ENCODE data around the gene SLC26A11.
A peak's percentile ranks its signal among the peaks of the same experiment; 100 is the strongest.
"Not testable (repeated sequence)": the region's sequence is repeated elsewhere in the genome, so short reads cannot be mapped to it uniquely, and the experiment has no call there.

The SLC26A11 gene

GRCh38 chr17:80243526-80244433 lies 23.6 kb downstream of the SLC26A11 start:
- DNase-seq (ENCODE audit: low spot score): no peak

GRCh38 chr17:80244448-80244847 lies 24.2 kb downstream of the SLC26A11 start:
- DNase-seq (ENCODE audit: low spot score): not testable (repeated sequence)

- no peak for DNase-seq (ENCODE audit: low spot score)
Observed at GRCh38 chr17:80244871-80245509, 24.8 kb downstream of the SLC26A11 start.

GRCh38 chr17:80245566-80246265 lies 25.5 kb downstream of the SLC26A11 start:
- no peak for DNase-seq (ENCODE audit: low spot score)

- DNase-seq (ENCODE audit: low spot score): no peak
Observed at GRCh38 chr17:80246266-80246681, 26.0 kb downstream of the SLC26A11 start.

- no peak for DNase-seq (ENCODE audit: low spot score)
Observed at GRCh38 chr17:80246726-80247125, 26.5 kb downstream of the SLC26A11 start.

GRCh38 chr17:80247561-80247960 lies 27.3 kb downstream of the SLC26A11 start:
- DNase-seq (ENCODE audit: low spot score): no peak

- DNase-seq (ENCODE audit: low spot score): no peak
Observed at GRCh38 chr17:80248001-80248893, 28.0 kb downstream of the SLC26A11 start.

GRCh38 chr17:80248894-80249710 lies 28.9 kb downstream of the SLC26A11 start:
- no peak for DNase-seq (ENCODE audit: low spot score)

- no peak for DNase-seq (ENCODE audit: low spot score)
Observed at GRCh38 chr17:80251966-80252365, 31.7 kb downstream of the SLC26A11 start.

GRCh38 chr17:80252871-80253270 lies 32.6 kb downstream of the SLC26A11 start:
- DNase-seq (ENCODE audit: low spot score): no peak

GRCh38 chr17:80253631-80254395 lies 33.6 kb downstream of the SLC26A11 start:
- no peak for DNase-seq (ENCODE audit: low spot score)

- peak; percentile 92 for DNase-seq (ENCODE audit: low spot score)
Observed at GRCh38 chr17:80254396-80255251, 34.4 kb downstream of the SLC26A11 start.

GRCh38 chr17:80256034-80256350 lies 35.8 kb downstream of the SLC26A11 start:
- DNase-seq (ENCODE audit: low spot score): no peak

- no peak for DNase-seq (ENCODE audit: low spot score)
Observed at GRCh38 chr17:80257716-80258213, 37.5 kb downstream of the SLC26A11 start.

GRCh38 chr17:80258296-80258695 lies 38.1 kb downstream of the SLC26A11 start:
- DNase-seq (ENCODE audit: low spot score): not testable (repeated sequence)

GRCh38 chr17:80259457-80260068 lies 39.3 kb downstream of the SLC26A11 start:
- DNase-seq (ENCODE audit: low spot score): no peak

- peak; percentile 96 for DNase-seq (ENCODE audit: low spot score)
Observed at GRCh38 chr17:80260069-80260535, 39.9 kb downstream of the SLC26A11 start.

Data from hepatic stellate cell (primary cell).